ENCODE data around the gene CDCP1.

The CDCP1 gene

DNA sequence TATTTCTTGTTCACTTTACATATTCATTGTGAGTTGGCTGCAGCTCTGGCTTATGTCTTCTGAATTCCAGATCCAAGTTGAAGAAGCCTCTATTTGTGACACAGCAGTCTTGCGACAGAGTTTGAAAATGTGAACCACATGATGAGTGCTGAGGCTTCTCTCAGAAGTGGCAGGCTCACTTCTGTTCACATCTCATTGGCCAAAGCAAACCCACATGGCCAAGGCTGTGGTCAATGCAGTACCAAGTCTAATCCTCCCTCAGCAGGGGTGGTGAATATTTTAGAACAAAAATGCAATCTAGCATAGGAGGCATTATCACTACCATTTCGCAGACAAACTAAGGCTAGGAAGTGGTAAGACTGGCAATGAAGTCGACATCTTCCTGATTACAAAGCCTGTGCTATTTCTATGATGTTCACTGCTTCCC lies 45.2 kb downstream of the CDCP1 start:
- TF ChIP-seq, protein P1, sequence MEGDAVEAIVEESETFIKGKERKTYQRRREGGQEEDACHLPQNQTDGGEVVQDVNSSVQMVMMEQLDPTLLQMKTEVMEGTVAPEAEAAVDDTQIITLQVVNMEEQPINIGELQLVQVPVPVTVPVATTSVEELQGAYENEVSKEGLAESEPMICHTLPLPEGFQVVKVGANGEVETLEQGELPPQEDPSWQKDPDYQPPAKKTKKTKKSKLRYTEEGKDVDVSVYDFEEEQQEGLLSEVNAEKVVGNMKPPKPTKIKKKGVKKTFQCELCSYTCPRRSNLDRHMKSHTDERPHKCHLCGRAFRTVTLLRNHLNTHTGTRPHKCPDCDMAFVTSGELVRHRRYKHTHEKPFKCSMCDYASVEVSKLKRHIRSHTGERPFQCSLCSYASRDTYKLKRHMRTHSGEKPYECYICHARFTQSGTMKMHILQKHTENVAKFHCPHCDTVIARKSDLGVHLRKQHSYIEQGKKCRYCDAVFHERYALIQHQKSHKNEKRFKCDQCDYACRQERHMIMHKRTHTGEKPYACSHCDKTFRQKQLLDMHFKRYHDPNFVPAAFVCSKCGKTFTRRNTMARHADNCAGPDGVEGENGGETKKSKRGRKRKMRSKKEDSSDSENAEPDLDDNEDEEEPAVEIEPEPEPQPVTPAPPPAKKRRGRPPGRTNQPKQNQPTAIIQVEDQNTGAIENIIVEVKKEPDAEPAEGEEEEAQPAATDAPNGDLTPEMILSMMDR (IDR thresholded peaks at IDR 0.05; ENCODE audit: insufficient read depth, missing control alignments) = no peak
- no peak for FAIRE-seq
- no peak for DNase-seq (ENCODE audit: insufficient read length, low spot score)

DNA sequence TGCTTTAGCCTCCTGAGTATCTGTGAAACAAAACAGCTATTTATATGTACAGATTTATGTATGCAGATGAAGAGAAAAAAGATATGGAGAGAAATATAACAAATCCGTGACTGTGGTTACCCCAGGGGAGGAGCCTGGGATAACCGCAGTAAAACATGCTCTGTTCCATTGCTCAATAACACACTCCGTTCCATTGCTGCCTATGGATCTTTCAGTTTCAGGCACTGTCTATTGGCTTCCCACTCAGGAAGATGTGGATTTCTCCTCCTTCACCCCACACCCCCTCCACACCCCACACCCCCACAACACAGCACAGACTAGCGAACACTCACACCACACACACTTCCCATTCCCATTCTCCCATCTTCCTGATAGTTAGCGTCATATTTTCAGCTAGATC lies 47.9 kb downstream of the CDCP1 start:
- no peak for FAIRE-seq
- TF ChIP-seq, protein P1 (IDR thresholded peaks at IDR 0.05; ENCODE audit: insufficient read depth, missing control alignments) = no peak
- no peak for DNase-seq (ENCODE audit: insufficient read length, low spot score)

DNA sequence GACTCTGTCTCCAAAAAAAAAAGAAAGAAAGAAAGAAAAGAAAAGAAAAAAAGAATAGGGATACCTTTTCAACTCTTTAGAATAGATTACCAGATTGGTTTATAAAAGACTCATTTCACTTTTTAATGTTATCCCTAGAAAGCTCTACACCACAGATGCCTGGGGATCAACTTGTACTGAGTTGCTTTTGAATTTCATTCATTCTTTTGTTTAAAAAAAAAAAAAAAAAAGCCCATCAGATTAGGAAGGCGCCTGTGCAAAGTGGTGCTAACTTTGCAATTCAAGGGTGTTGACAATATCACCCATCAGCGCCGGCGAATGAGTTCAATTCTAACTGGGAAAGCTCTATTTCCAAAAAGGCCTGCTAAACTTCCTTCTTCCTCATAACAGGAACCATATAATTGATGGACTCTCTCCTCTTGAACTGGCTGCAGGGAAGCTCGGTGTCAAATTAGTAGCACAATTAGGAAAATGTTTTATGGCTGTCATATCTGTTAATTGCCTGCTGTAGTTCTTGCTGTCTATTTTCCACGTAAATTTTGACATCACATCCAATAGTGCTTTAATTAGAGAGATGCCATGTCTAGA lies 48.8 kb downstream of the CDCP1 start:
- DNase-seq (ENCODE audit: insufficient read length, low spot score) (no peak), FAIRE-seq (no peak)
- TF ChIP-seq, protein P1 (IDR thresholded peaks at IDR 0.05; ENCODE audit: insufficient read depth, missing control alignments) = no peak

DNA sequence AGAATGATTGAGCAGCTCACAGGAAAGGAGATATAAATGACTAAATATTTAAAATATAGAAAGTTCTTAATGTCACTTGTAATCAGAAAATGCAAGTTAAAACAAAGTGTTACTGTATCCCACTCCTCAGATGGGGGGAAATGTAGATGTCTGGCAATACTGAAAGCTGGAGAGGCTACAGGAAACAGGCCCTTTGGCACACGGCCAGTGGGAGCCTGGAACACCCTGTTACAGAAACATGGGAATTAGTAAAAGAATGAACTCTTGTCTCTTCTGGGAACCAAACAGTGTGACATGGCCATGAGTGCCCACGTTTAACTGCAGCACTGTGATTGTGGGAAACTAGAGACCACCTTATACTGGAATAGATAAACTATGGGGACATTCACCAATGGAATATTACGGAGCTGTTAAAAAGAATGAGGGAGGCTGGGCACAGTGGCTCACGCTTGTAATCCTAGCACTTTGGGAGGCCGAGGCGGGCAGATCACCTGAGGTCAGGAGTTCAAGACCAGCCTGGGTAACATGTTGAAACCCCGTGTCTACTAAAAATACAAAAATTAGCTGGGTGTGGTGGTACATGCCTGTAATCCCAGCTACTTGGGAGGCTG lies 50.2 kb downstream of the CDCP1 start:
- no peak for DNase-seq (ENCODE audit: insufficient read length, low spot score)
- FAIRE-seq = no peak
- TF ChIP-seq, protein P1 (IDR thresholded peaks at IDR 0.05; ENCODE audit: insufficient read depth, missing control alignments) = no peak

DNA sequence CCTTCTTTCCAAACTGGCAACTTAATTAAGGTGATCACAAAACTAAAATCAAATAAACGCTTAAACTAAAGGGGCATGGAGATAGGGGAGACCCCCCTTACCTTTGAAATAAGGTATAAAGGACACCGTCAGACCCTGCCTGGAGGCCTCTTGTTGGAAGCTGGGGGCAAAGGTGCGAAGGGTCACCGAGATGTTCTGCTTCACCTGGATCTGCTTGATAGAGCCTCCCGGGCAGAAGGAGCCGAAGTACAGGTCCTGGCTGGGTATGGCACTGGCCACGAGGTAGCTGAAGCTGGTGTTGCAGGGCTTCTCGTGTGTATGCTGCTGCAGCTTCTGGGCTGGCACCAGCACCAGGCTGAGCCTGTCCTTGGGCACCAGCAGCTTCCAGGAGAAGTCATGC lies 53.0 kb downstream of the CDCP1 start:
- TF ChIP-seq, protein P1 (IDR thresholded peaks at IDR 0.05; ENCODE audit: insufficient read depth, missing control alignments) = no peak
- no peak for DNase-seq (ENCODE audit: insufficient read length, low spot score)
- FAIRE-seq = no peak

DNA sequence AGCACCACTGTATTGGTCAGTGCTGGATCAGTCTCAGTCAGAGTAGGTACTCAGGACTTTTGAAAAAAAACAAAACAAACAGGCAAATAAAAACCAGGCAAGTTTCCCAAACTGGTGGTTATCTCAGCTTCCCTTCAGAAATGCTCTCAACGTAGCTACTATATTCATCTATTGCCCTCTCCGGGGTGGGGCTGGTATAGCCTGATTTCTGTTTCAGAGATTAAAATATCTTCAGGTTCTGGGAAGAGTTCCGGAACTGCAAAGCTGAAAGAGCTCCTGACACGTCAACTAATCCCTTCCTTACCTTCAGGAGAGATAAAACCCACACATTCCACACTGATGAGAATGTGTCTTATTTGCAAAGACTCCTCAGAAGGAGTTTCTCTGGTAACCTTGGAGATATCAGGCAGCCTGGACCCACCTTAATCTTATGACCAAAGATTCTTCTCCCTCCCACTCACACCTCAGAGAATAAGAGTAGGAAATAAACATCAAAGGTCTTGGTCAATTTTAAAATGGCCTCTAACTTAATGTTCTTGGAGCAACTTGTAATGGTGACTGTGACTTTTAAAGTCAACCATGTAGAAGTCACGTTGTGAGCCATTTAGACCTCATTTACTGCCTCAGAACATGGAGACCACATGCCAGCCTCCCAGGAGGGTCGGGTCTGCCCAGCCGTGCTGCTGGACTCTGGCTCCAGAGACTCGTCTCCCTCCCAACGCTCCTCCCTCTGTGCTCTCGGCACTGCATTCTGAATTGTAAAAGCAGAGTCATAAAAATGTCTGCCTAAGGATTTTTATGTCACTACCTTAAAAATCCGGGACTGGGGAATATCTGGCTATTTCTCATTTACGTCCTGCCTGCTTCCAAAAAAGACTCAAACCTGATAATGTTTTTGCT lies 53.8 kb downstream of the CDCP1 start:
- FAIRE-seq (no peak), DNase-seq (ENCODE audit: insufficient read length, low spot score) (no peak)
- TF ChIP-seq, protein P1 (IDR thresholded peaks at IDR 0.05; ENCODE audit: insufficient read depth, missing control alignments) = no peak
